ENCODE measurements around the gene ILDR2. TPM values are rescaled to one million over a fixed set of nuclear protein-coding genes. Genes with fewer than 3 reads are reported as not detected.
A peak's percentile ranks its signal among the peaks of the same experiment; 100 is the strongest.

ILDR2 gene
- total and polyA plus RNA-seq, 2 donors (not counting 3 experiments of a cell fraction or from before 2014, with no cell fraction given): not detected

GRCh38 chr1:166876540-166876838 lies 98.9 kb downstream of the ILDR2 start:
- H3K9me1 ChIP-seq (replicated peaks; ENCODE audit: control insufficient read depth, extremely low read depth, insufficient read depth, low read length): no peaks in the 10 kb centered on the region
- FAIRE-seq (no peak), DNase-seq (ENCODE audit: low read depth, low spot score) (no peak)
- no peaks in the 10 kb centered on the region for H3K27me3 ChIP-seq (ENCODE audit: control insufficient read depth in 2 of 2, insufficient read depth in 2 of 2, low read length in 2 of 2)
- no peaks in the 10 kb centered on the region for H3K9me3 ChIP-seq (replicated peaks; ENCODE audit: control insufficient read depth, insufficient read depth, low read length)
- peak overlapping the region; percentile 85 for H3K4me2 ChIP-seq (ENCODE audit: insufficient read depth, low read length)
- TF ChIP-seq JUN (IDR thresholded peaks at IDR 0.05; ENCODE audit: borderline replicate concordance, insufficient read depth, insufficient read length, low read depth): no peak
- TF ChIP-seq GATA2 (IDR thresholded peaks at IDR 0.05; ENCODE audit: insufficient read depth, insufficient read length, low read depth, low read length): no peak
- TF ChIP-seq EZH2 (IDR thresholded peaks at IDR 0.05; ENCODE audit: borderline replicate concordance, low read depth, low read length, severe bottlenecking): no peak
- no peak for TF ChIP-seq FOS (IDR thresholded peaks at IDR 0.05; ENCODE audit: borderline replicate concordance, insufficient read depth, low read length)
- no peak for TF ChIP-seq MYC (IDR thresholded peaks at IDR 0.05; ENCODE audit: low read depth, low read length)
- TF ChIP-seq POLR2AphosphoS5 (IDR thresholded peaks at IDR 0.05; ENCODE audit: insufficient read depth, low read depth, low read length): no peak
- no peak for TF ChIP-seq CTCF (IDR thresholded peaks at IDR 0.05; ENCODE audit: extremely low read depth in 1 of 2, insufficient read depth in 1 of 2, low read depth in 1 of 2, low read length in 2 of 2)
- TF ChIP-seq MAX (IDR thresholded peaks at IDR 0.05; ENCODE audit: insufficient read depth, insufficient read length): no peak
- TF ChIP-seq POLR2A (IDR thresholded peaks at IDR 0.05; ENCODE audit: low read depth, low read length): no peak
- ChIA-PET POLR2A (interaction anchor here (0.7 to 1.8 kb wide), 3 partner anchors 15 to 344 kb away, joined by 3 to 7 read pairs (median 3); partner anchors contain the start of genes POGK and POU2F1), CTCF (interaction anchor here (0.6 to 1.6 kb wide), 11 partner anchors 33 to 677 kb away, joined by 3 to 6 read pairs (median 4); partner anchors contain the start of genes CREG1, POGK and POU2F1)
- H3K79me2 ChIP-seq (ENCODE audit: control insufficient read depth, insufficient read depth, low read length): peaks cover 25% of the 10 kb centered on the region
- H4K20me1 ChIP-seq (replicated peaks; ENCODE audit: control insufficient read depth, extremely low read depth, insufficient read depth, low read length): no peaks in the 10 kb centered on the region
- intact Hi-C loops (cut with micrococcal nuclease): loop anchor here (1.0 to 10.0 kb wide), 3 partner anchors 37 to 952 kb away; partner anchors contain the start of genes POGK and POU2F1
- no peak overlapping the region for H3K27ac ChIP-seq (ENCODE audit: insufficient read depth, low read depth, low read length)
- peaks cover 10% of the 10 kb centered on the region for H3K4me1 ChIP-seq (ENCODE audit: control insufficient read depth, extremely low read depth, insufficient read depth, low read length)
- H3K4me3 ChIP-seq (replicated peaks in 1 of 3; ENCODE audit: insufficient read depth in 1 of 3, low read depth in 1 of 3, low read length in 3 of 3): peak overlapping the region in 2 of 3 experiments; percentile 17 to 63
- peak overlapping the region; percentile 57 for H2AFZ ChIP-seq (ENCODE audit: low read depth, low read length)
- H3K36me3 ChIP-seq (ENCODE audit: control insufficient read depth in 2 of 2, extremely low read depth in 1 of 2, insufficient read depth in 2 of 2, low read length in 2 of 2): no peaks in the 10 kb centered on the region
- H3K9ac ChIP-seq (replicated peaks; ENCODE audit: extremely low read depth, insufficient read depth, low read length): peak overlapping the region; percentile 12
- dilution Hi-C loops (cut with MboI; ENCODE audit: extremely low pct_ligation_motif_present, low sequenced_read_pairs): no loop called here
- no TSS peak for BruUV-seq (replicated peaks)
